PFSK-1 (cell line): ENCODE data around the gene LMNTD2.

Experiments
- FOXP2 ChIP-seq: optimal IDR thresholded peaks from 2 replicates; pipeline ENCODE3; 2011; ENCODE audit warnings: borderline replicate concordance, control low read depth, inconsistent platforms; ENCODE audit not compliant: insufficient read depth; ENCODE audit errors: extremely low read length, extremely low read depth
- POLR2AphosphoS5 ChIP-seq: IDR thresholded peaks from 2 replicates; pipeline ENCODE4 v1.6.1; 2012; ENCODE audit warnings: low read depth, mild to moderate bottlenecking, control low read depth, low read length, moderate library complexity
- REST ChIP-seq, 2 experiments: IDR thresholded peaks; 2 replicates each; pipeline versions ENCODE4 v1.6.1 to v1.8.0; 2011 to 2012; ENCODE audit warnings: low read depth in 2 of 2, low read length in 2 of 2, control low read depth in 1 of 2, inconsistent platforms in 1 of 2, mild to moderate bottlenecking in 1 of 2, moderate library complexity in 1 of 2; ENCODE audit not compliant: insufficient read depth in 1 of 2
- SIN3A ChIP-seq: IDR thresholded peaks from 2 replicates; pipeline ENCODE4 v1.6.1; 2012; ENCODE audit warnings: mild to moderate bottlenecking, low read length, moderate library complexity, borderline replicate concordance; ENCODE audit not compliant: insufficient read depth
- TAF1 ChIP-seq: IDR thresholded peaks from 2 replicates; pipeline ENCODE4 v1.6.1; 2012; ENCODE audit warnings: low read length, control low read depth, borderline replicate concordance; ENCODE audit not compliant: insufficient read depth

Gene LMNTD2

GRCh38 chr11:504994-505344 lies 55.6 kb downstream of the LMNTD2 start:
- TF ChIP-seq TAF1, result no peak
- no peak for TF ChIP-seq POLR2AphosphoS5
- no peak for TF ChIP-seq REST (IDR thresholded peaks at IDR 0.05; ENCODE audit: insufficient read depth in 1 of 2, low read depth in 2 of 2, low read length in 2 of 2)
- TF ChIP-seq FOXP2, result no peak
- no peak for TF ChIP-seq SIN3A
